Skeletal muscle satellite cell (primary cell): ENCODE data around the gene NCKAP5L.
A peak's percentile ranks its signal among the peaks of the same experiment; 100 is the strongest.

Source experiments
- H3K27me3 ChIP-seq: 2 replicates; pipeline ENCODE4 v1.7.0; 2013; ENCODE audit warnings: low read length; ENCODE audit not compliant: control insufficient read depth, insufficient read depth
- H3K36me3 ChIP-seq: 2 replicates; pipeline ENCODE4 v1.7.0; 2013; ENCODE audit warnings: mild to moderate bottlenecking, control low read depth, low read length; ENCODE audit not compliant: insufficient read depth
- H3K4me1 ChIP-seq: 2 replicates; pipeline ENCODE4 v1.7.0; 2013; ENCODE audit warnings: low read length; ENCODE audit not compliant: control insufficient read depth, insufficient read depth
- H3K4me2 ChIP-seq: 2 replicates; pipeline ENCODE4 v1.7.0; 2013; ENCODE audit warnings: mild to moderate bottlenecking, low read length
- H3K4me3 ChIP-seq: 2 replicates; pipeline ENCODE4 v1.7.0; 2013; ENCODE audit warnings: low read length
- H3K9ac ChIP-seq: 2 replicates; pipeline ENCODE4 v1.7.0; 2013; ENCODE audit warnings: mild to moderate bottlenecking, low read depth, low read length, moderate library complexity
- H3K9me3 ChIP-seq: replicated peaks from 2 replicates; pipeline ENCODE4 v1.7.0; 2013; ENCODE audit warnings: mild to moderate bottlenecking, control low read depth, low read length

The NCKAP5L gene

GRCh38 chr12:49832836-49833421 lies 4.7 kb upstream of the NCKAP5L start:
- H3K9ac ChIP-seq = no peak overlapping the region
- no peak overlapping the region for H3K4me3 ChIP-seq
- no peaks in the 10 kb centered on the region for H3K9me3 ChIP-seq
- no peaks in the 10 kb centered on the region for H3K27me3 ChIP-seq
- no peak overlapping the region for H3K4me2 ChIP-seq
- H3K4me1 ChIP-seq = peaks cover 7% of the 10 kb centered on the region
- H3K36me3 ChIP-seq = no peaks in the 10 kb centered on the region

- peaks cover 13% of the 10 kb centered on the region for H3K4me1 ChIP-seq
- H3K4me2 ChIP-seq = no peak overlapping the region
- no peak overlapping the region for H3K4me3 ChIP-seq
- no peaks in the 10 kb centered on the region for H3K9me3 ChIP-seq
- no peaks in the 10 kb centered on the region for H3K27me3 ChIP-seq
- H3K9ac ChIP-seq = no peak overlapping the region
- H3K36me3 ChIP-seq = no peaks in the 10 kb centered on the region
These were observed 3.5 kb upstream of the NCKAP5L start for GRCh38 chr12:49831717-49832116.

GRCh38 chr12:49827401-49828099 lies 663 bp downstream of the NCKAP5L start:
- peak overlapping the region; percentile 88 for H3K9ac ChIP-seq
- peaks cover 51% of the 10 kb centered on the region for H3K4me1 ChIP-seq
- H3K9me3 ChIP-seq = no peaks in the 10 kb centered on the region
- H3K4me3 ChIP-seq = peak overlapping the region; percentile 96
- H3K27me3 ChIP-seq = no peaks in the 10 kb centered on the region
- no peaks in the 10 kb centered on the region for H3K36me3 ChIP-seq
- H3K4me2 ChIP-seq = peak overlapping the region; percentile 96

- Histone ChIP-seq H3K27me3 (no peaks in the 10 kb centered on the region), H3K4me2 (peak overlapping the region; percentile 96), H3K4me3 (peak overlapping the region; percentile 96), H3K4me1 (peaks cover 54% of the 10 kb centered on the region), H3K36me3 (peaks cover 4% of the 10 kb centered on the region), H3K9ac (peak overlapping the region; percentile 88), H3K9me3 (no peaks in the 10 kb centered on the region)
These were observed 1.2 kb downstream of the NCKAP5L start for GRCh38 chr12:49827051-49827400.

- peak overlapping the region; percentile 88 for H3K9ac ChIP-seq
- peak overlapping the region; percentile 96 for H3K4me3 ChIP-seq
- no peaks in the 10 kb centered on the region for H3K9me3 ChIP-seq
- peaks cover 12% of the 10 kb centered on the region for H3K36me3 ChIP-seq
- H3K4me1 ChIP-seq = peaks cover 58% of the 10 kb centered on the region
- no peaks in the 10 kb centered on the region for H3K27me3 ChIP-seq
- peak overlapping the region; percentile 96 for H3K4me2 ChIP-seq
These were observed 2.2 kb downstream of the NCKAP5L start for GRCh38 chr12:49825971-49826421.

GRCh38 chr12:49825360-49825970 lies 2.7 kb downstream of the NCKAP5L start:
- Histone ChIP-seq H3K4me3 (peak overlapping the region; percentile 96), H3K27me3 (no peaks in the 10 kb centered on the region), H3K36me3 (peaks cover 12% of the 10 kb centered on the region), H3K4me2 (peak overlapping the region; percentile 96), H3K9ac (peak overlapping the region; percentile 72), H3K9me3 (no peaks in the 10 kb centered on the region), H3K4me1 (peaks cover 59% of the 10 kb centered on the region)

GRCh38 chr12:49824895-49825294 lies 3.3 kb downstream of the NCKAP5L start:
- peak overlapping the region; percentile 72 for H3K9ac ChIP-seq
- peak overlapping the region; percentile 96 for H3K4me3 ChIP-seq
- H3K4me1 ChIP-seq = peaks cover 61% of the 10 kb centered on the region

GRCh38 chr12:49824416-49824815 lies 3.8 kb downstream of the NCKAP5L start:
- Histone ChIP-seq H3K9me3 (no peaks in the 10 kb centered on the region), H3K27me3 (no peaks in the 10 kb centered on the region), H3K4me1 (peaks cover 64% of the 10 kb centered on the region), H3K9ac (peak overlapping the region; percentile 72), H3K36me3 (peaks cover 12% of the 10 kb centered on the region), H3K4me3 (peak overlapping the region; percentile 40), H3K4me2 (peak overlapping the region; percentile 96)

More at GRCh38 chr12:49824895-49825294, 3.3 kb downstream of the NCKAP5L start:
- Histone ChIP-seq H3K4me2 (peak overlapping the region; percentile 96), H3K27me3 (no peaks in the 10 kb centered on the region), H3K9me3 (no peaks in the 10 kb centered on the region), H3K36me3 (peaks cover 12% of the 10 kb centered on the region)

GRCh38 chr12:49823951-49824350 lies 4.3 kb downstream of the NCKAP5L start:
- peaks cover 61% of the 10 kb centered on the region for H3K4me1 ChIP-seq
- H3K4me3 ChIP-seq = no peak overlapping the region
- H3K9ac ChIP-seq = no peak overlapping the region
- no peaks in the 10 kb centered on the region for H3K9me3 ChIP-seq
- no peaks in the 10 kb centered on the region for H3K27me3 ChIP-seq
- peaks cover 12% of the 10 kb centered on the region for H3K36me3 ChIP-seq
- H3K4me2 ChIP-seq = peak overlapping the region; percentile 96

GRCh38 chr12:49823350-49823749 lies 4.9 kb downstream of the NCKAP5L start:
- Histone ChIP-seq H3K4me3 (no peak overlapping the region), H3K9me3 (no peaks in the 10 kb centered on the region), H3K4me2 (no peak overlapping the region), H3K36me3 (peaks cover 12% of the 10 kb centered on the region), H3K27me3 (no peaks in the 10 kb centered on the region), H3K4me1 (peaks cover 57% of the 10 kb centered on the region), H3K9ac (no peak overlapping the region)

GRCh38 chr12:49821373-49822287 lies 6.6 kb downstream of the NCKAP5L start:
- Histone ChIP-seq H3K4me1 (peaks cover 50% of the 10 kb centered on the region), H3K36me3 (peaks cover 12% of the 10 kb centered on the region), H3K4me2 (no peak overlapping the region), H3K4me3 (no peak overlapping the region), H3K27me3 (no peaks in the 10 kb centered on the region), H3K9me3 (no peaks in the 10 kb centered on the region), H3K9ac (no peak overlapping the region)
